HEK293 (cell line): Measurements from ENCODE around the gene SLC12A3.

ENCODE experiments used
- CTCF ChIP-seq: fragments of 450-650 bp; formaldehyde crosslinking; IDR thresholded peaks from 2 replicates; pipeline ENCODE4 v1.5.1; 2016; ENCODE audit warnings: missing biosample characterization, missing genetic modification characterization
- ELK4 ChIP-seq: IDR thresholded peaks from 2 replicates; pipeline ENCODE4 v1.6.1; 2011; ENCODE audit warnings: mild to moderate bottlenecking, low read depth, low read length, borderline replicate concordance
- SETDB1 ChIP-seq: IDR thresholded peaks from one replicate; pipeline ENCODE4 v1.6.1; 2017; ENCODE audit warnings: mild to moderate bottlenecking, low read length, moderate library complexity, mixed read lengths; ENCODE audit not compliant: insufficient read length
- ZNF146 ChIP-seq: fragments of 450-650 bp; formaldehyde crosslinking; IDR thresholded peaks from 2 replicates; pipeline ENCODE4 v1.5.1; 2016; ENCODE audit warnings: missing biosample characterization, missing genetic modification characterization
- ZNF792 ChIP-seq: fragments of 450-650 bp; formaldehyde crosslinking; IDR thresholded peaks from 2 replicates; pipeline ENCODE4 v1.5.1; 2016; ENCODE audit warnings: missing biosample characterization, missing genetic modification characterization

GRCh38 chr16:56912746-56913708, 48.0 kb downstream of the SLC12A3 start:
- TF ChIP-seq CTCF, result no peak
- TF ChIP-seq ELK4, result no peak
- no peak for TF ChIP-seq SETDB1
- no peak for TF ChIP-seq ZNF792 (tag by site-specific recombination)
- TF ChIP-seq ZNF146 (tag by site-specific recombination), result no peak
